HAP-1 (cell line): ENCODE measurements around the gene C2orf81.
A peak's percentile ranks its signal among the peaks of the same experiment; 100 is the strongest.
"Not testable (repeated sequence)": the region's sequence is repeated elsewhere in the genome, so short reads cannot be mapped to it uniquely, and the experiment has no call there.

ENCODE experiments used
- DNase-seq, 2 experiments: peaks; one replicate each; pipeline ENCODE4 v3.0.0-alpha.2; 2016 to 2020; ENCODE audit warnings: low spot score in 2 of 2
- H3K27me3 ChIP-seq: fragments of 250-450 bp; sonication (Bioruptor Pico); 2 replicates; pipeline ENCODE4 v1.5.1; 2020; ENCODE audit warnings: low read depth, mild to moderate bottlenecking, moderate library complexity
- H3K36me3 ChIP-seq: fragments of 250-450 bp; sonication (Bioruptor Pico); replicated peaks from 2 replicates; pipeline ENCODE4 v1.5.1; 2020; ENCODE audit warnings: mild to moderate bottlenecking
- H3K4me1 ChIP-seq: fragments of 250-450 bp; sonication (Bioruptor Pico); 2 replicates; pipeline ENCODE4 v1.5.1; 2020; ENCODE audit warnings: mild to moderate bottlenecking
- H3K4me3 ChIP-seq: fragments of 250-450 bp; sonication (Bioruptor Pico); 2 replicates; pipeline ENCODE4 v1.5.1; 2020; ENCODE audit warnings: mild to moderate bottlenecking, moderate library complexity
- H3K9me3 ChIP-seq: fragments of 250-450 bp; sonication (Bioruptor Pico); 2 replicates; pipeline ENCODE4 v1.5.1; 2020; ENCODE audit warnings: mild to moderate bottlenecking, moderate library complexity
- in situ Hi-C: fragments of 300-500 bp; cut with MboI; formaldehyde crosslinking; loops from 3 replicates; pipeline ENCODE4 v1.14.3; 2020; ENCODE audit warnings: low sequenced_read_pairs, inconsistent platforms, mixed read lengths

The C2orf81 gene

DNA sequence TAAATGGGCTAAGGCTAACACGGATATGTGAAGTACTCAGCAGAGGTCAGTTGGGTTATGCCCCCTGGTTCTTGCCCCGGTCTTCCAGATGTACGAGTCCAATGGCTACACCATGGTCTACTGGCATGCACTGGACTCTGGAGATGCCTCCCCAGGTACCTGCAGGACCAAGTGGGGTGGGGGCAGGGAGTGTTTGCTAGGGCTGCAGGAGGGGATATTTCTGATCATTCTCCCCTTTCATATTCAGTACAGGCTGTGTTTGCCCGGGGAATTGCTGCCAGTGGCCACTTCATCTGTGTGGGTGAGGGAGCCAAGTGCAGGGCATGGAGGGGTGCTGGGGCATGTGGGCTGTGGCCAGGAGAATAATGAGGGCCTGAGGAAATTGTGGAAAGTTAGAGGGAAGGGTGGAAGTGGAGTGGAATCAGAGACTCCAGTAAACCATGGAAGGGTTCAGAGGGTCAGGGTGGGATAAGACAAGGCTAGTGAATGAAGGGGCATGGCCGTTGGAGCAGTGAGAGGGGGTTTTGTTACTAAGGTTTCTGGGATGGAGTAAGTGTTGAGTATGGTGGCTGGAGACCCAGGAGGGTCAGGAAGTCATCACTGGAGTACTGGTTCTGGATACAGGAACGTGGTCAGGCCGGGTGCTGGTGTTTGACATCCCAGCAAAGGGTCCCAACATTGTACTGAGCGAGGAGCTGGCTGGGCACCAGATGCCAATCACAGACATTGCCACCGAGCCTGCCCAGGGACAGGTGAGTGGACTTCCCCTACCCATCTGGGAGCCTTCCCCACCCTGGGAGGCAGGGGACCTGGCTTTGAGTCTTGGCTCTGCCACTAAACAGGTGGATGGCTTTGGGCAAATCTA, 2.0 kb upstream of the C2orf81 start:
- peaks cover 20% of the 10 kb centered on the region for H3K36me3 ChIP-seq
- no peaks in the 10 kb centered on the region for H3K9me3 ChIP-seq
- no peaks in the 10 kb centered on the region for H3K27me3 ChIP-seq
- in situ Hi-C loops, result no loop called here
- DNase-seq, result no peak
- H3K4me1 ChIP-seq, result no peaks in the 10 kb centered on the region; the same call in 1 of the 2 replicates
- no peak overlapping the region for H3K4me3 ChIP-seq

DNA sequence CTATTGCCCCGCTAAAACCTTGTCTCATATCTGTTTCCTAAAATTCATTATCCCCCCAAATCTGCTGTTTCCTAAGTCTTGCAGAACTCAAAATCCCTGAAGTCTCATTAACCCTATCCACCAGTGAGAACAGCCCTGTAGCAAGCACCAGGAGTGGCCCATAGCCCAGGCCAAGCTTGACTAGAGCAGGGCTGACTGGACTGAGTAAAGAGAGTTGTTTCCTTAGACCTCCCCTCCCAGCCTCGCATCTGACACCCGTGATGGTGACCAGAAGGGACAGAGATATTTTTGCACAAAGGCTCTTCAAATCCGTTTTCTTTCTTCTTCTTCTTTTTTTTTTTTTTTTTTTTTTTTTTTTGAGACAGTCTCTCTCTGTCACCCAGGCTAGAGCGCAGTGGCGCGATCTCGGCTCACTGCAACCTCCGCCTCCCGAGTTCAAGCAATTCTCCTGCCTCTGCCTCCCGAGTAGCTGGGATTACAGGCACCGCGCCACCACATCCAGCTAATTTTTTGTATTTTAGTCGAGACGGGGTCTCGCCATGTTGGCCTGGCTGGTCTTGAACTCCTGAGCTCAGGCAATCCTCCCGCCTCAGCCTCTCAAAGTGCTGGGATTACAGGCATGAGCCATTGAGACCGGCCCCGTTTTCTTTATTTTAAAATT, 846 bp downstream of the C2orf81 start:
- H3K27me3 ChIP-seq, DNase-seq, H3K36me3 ChIP-seq, H3K9me3 ChIP-seq, in situ Hi-C loops, H3K4me1 ChIP-seq: not testable (repeated sequence)
- H3K4me3 ChIP-seq, result peak overlapping the region; percentile 64; the same call in 1 of the 2 replicates

DNA sequence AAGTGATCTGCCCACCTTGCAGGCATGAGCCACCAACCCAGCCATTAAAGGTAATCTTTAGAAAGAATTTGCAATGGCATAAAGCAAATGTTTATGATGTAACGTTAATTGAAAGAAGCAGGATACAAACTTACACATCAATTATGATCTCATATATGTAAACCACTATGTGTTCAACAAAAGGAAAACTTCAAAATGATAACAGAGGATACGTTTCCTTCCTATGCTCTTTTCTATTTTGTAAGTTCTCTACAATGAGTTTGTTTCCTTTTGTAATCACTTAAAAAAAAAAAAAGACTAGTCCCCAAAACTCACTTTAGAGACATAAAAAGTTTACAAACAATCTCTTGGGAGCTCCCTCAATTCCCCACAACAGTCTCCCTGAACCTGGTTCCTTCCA, 1.4 kb downstream of the C2orf81 start:
- Histone ChIP-seq H3K4me1 (no peaks in the 10 kb centered on the region; the same call in 1 of the 2 replicates), H3K9me3 (no peaks in the 10 kb centered on the region), H3K4me3 (no peak overlapping the region), H3K27me3 (no peaks in the 10 kb centered on the region), H3K36me3 (peaks cover 1% of the 10 kb centered on the region; the same call in 1 of the 2 replicates)
- no peak for DNase-seq
- in situ Hi-C loops, result no loop called here

DNA sequence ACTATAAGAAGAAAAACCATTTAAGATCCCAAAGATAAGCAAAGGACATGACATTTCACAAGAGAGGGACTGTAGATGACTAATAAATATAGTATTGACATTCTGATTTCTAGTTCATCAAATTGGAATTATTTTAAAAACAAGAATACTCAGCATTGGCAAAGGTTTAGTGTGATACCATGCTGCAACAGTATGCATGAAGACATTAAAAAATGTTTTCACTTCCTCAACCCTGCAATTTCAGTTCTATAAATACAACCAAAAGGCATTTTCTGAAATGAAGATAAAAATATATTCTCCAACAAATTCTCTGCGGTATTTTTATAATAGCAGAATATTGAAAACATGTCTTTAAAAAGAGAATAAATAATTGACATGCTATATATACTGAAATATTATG, 2.1 kb downstream of the C2orf81 start:
- no peaks in the 10 kb centered on the region for H3K9me3 ChIP-seq
- H3K4me3 ChIP-seq, result no peak overlapping the region
- no peaks in the 10 kb centered on the region for H3K36me3 ChIP-seq
- no peaks in the 10 kb centered on the region for H3K27me3 ChIP-seq
- no peak for DNase-seq
- no peaks in the 10 kb centered on the region; the same call in 1 of the 2 replicates for H3K4me1 ChIP-seq
- in situ Hi-C loops, result no loop called here

DNA sequence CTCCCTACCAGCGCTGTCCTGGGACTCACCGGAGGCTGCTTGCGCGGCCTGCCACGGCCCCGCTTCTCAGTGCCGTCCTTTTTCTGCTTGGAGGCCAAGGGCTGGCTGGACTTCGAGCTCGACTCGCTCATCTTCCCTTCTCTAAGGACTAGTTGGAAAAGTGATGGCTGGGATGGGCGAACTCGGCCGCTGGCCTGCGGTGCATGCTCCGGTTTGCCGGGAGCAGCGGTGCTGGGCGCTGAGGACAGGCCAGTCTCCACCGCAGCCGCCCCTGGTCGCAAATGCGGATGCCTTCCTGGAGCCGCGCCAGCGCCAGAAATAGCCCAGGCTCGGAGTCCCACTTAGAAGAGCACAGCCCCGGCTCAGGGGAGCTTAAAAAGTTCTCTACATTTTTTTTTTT, 3.1 kb downstream of the C2orf81 start:
- in situ Hi-C loops, result no loop called here
- Histone ChIP-seq H3K4me1 (no peaks in the 10 kb centered on the region; the same call in 1 of the 2 replicates), H3K9me3 (no peaks in the 10 kb centered on the region), H3K4me3 (no peak overlapping the region), H3K36me3 (no peaks in the 10 kb centered on the region), H3K27me3 (no peaks in the 10 kb centered on the region)
- peak in 1 of 2 experiments; percentile 38 for DNase-seq

DNA sequence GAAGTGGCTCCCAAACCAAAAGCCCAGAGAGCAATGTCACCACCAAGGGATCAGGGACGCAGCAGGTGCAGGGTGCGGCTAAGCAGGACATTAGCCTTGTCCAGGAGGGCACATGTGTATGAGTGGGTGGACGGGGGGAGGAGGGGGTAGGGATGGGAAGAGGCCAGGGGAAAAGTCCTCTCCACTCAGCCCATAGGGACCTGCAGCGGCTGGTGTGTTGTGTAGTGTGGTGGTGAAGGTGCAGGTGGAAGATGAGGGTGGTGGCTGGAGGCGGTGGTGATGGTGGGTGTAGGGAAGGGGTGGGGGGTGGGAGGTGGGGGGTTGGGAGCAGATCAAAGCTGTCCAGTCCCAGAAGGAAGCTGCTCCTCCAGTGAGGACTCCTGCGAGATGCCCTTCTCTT, 3.7 kb downstream of the C2orf81 start:
- H3K27me3 ChIP-seq, result no peaks in the 10 kb centered on the region
- in situ Hi-C loops, result no loop called here
- no peaks in the 10 kb centered on the region for H3K9me3 ChIP-seq
- no peaks in the 10 kb centered on the region for H3K36me3 ChIP-seq
- H3K4me3 ChIP-seq, result no peak overlapping the region
- no peaks in the 10 kb centered on the region; the same call in 1 of the 2 replicates for H3K4me1 ChIP-seq
- no peak for DNase-seq

DNA sequence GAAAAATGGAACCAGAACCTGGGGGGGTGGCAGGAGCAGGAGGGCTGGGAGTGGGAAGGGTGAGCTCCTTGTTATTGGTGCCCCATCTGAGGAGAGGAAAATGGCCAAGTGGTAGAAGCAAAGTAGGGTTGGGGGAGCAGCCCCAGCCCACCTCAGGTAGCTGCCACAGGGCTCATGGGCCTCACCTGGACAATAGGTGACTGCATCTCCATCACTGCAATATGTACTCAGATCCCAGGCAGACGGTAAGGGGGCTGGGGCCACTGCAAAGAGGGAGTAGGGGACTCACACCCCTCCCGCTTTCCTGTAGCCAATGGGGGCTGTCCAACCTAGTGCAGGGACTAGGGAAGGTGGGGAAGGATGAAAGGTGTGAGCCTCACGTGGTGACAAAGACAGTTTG, 4.2 kb downstream of the C2orf81 start:
- H3K4me3 ChIP-seq, result no peak overlapping the region
- H3K36me3 ChIP-seq, result no peaks in the 10 kb centered on the region
- H3K9me3 ChIP-seq, result no peaks in the 10 kb centered on the region
- no peaks in the 10 kb centered on the region for H3K27me3 ChIP-seq
- no peak for DNase-seq
- no peaks in the 10 kb centered on the region; the same call in 1 of the 2 replicates for H3K4me1 ChIP-seq
- in situ Hi-C loops, result no loop called here

DNA sequence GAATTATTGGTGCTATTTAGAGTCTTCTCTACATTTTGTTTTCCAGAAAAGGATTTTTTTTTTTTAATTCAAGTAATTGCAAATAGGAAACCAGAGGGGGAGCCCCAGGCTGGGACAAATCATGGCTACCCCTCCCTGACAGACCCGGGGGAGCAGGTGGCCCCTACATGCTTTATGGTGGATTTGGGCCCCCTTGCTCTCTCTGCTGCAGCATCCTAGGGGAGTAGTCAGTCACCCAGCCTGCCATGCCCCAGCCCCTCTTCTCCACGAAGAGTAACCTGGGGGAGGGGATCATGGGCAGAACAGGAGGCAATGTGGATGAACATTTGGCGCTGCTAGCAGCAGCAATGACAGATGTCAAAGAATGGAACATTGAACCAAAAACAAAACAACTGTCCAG, 4.6 kb downstream of the C2orf81 start:
- in situ Hi-C loops, result no loop called here
- no peak overlapping the region for H3K4me3 ChIP-seq
- DNase-seq, result no peak
- no peaks in the 10 kb centered on the region for H3K9me3 ChIP-seq
- H3K27me3 ChIP-seq, result no peaks in the 10 kb centered on the region
- H3K36me3 ChIP-seq, result no peaks in the 10 kb centered on the region
- no peaks in the 10 kb centered on the region for H3K4me1 ChIP-seq

DNA sequence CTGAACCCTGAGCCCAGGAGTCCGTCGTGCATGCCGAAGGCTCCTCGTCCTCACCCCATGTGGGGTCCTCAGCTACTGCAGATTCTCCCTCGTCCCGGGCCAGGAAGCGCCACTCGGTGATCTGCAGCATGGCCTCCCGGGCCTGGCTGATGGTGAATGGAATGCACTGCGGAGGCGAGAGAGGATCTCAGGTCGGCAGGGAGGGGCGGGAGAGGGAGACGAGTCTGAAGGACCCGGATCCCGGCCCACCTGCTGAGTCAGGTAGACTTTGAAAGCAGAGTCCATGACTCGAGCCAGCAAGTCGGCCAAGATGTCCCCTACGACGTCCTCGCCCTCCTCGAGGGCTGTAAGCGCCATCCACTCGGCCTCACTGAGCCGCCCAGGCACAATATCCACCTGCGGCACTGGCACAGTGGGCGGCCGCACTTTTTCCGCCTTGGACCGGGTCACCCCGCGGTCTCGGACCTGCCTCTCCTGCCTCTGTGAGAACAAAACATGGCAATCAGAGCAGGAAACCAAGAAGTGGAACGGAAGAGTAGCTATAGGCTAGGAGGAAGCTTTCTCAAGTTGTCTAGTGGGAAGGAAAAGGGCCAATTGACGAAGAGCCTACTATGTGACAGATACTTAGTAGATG, 5.5 kb downstream of the C2orf81 start:
- Histone ChIP-seq H3K4me1 (no peaks in the 10 kb centered on the region), H3K4me3 (no peak overlapping the region)

DNA sequence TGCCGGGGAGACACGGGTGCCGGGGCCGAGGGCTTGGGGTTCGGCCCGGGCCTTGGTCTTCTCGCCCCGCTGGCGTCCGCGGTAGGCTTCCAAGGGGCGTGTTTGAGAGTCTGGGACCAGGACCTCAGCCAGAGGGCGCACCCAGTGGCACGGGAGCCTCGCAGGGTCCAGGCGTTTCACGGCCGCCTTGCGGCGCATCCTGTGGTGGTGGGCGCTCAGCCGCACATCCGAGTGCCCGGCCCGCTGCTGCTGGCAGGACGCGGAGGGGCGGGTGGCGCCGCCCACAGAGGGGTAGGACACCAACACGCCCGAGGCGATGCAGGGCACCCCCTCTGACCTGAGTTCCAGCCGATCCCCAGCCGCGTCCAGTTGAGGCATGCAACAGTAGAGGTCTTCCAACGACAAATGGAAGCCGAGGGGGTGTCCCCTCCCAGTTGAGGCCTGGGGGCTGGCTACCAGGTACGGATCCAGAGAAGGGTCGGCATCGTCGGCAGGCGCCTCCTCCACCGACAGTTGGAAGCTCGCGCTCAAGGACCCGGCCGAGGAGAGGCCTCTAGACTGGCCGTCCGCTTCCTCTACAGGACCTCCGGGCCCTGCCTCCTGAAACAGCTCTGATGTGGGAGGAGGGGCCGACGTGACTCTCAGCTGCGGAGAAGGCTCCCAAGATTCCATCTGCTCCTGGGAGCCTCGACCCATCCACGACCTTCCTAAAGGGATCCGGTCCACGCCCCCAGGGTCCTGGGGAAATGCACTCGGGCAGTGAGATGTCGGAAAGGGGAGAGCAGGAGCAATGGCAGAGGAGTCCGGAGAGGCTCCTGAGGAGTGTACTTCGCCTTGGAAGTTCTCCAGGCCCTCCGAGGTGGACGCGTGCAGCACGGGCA, 6.3 kb downstream of the C2orf81 start:
- H3K36me3 ChIP-seq, result no peaks in the 10 kb centered on the region
- no peaks in the 10 kb centered on the region for H3K27me3 ChIP-seq
- in situ Hi-C loops, result no loop called here
- H3K4me1 ChIP-seq, result no peaks in the 10 kb centered on the region
- H3K4me3 ChIP-seq, result no peak overlapping the region
- no peak for DNase-seq
- no peaks in the 10 kb centered on the region for H3K9me3 ChIP-seq

More for the DNA sequence above, 5.5 kb downstream of the C2orf81 start:
- no peaks in the 10 kb centered on the region for H3K36me3 ChIP-seq
- no peak for DNase-seq
- H3K9me3 ChIP-seq, result no peaks in the 10 kb centered on the region
- H3K27me3 ChIP-seq, result no peaks in the 10 kb centered on the region
- in situ Hi-C loops, result no loop called here

DNA sequence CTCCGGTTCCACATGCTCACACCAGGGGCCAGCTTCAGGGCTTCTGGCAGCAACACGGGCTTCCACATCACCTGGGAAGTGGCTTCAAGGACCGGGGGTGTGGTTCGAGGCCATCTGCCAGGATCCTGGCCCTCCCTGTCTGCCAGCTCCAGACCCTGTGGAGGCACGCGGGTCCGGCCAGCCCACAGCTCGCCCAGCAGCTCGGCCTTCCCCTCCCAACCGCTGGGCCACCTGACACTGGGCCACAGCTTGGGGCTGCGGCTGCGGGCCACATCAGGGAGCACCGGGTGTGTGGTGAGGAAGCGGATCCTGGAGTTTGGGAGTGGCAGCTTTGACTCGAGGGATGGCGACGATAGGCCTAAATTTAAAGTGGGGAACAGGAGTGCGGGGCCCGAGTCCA, 7.0 kb downstream of the C2orf81 start:
- H3K4me1 ChIP-seq, result no peaks in the 10 kb centered on the region
- no peak for DNase-seq
- H3K36me3 ChIP-seq, result no peaks in the 10 kb centered on the region
- no peak overlapping the region for H3K4me3 ChIP-seq
- H3K9me3 ChIP-seq, result no peaks in the 10 kb centered on the region
- no peaks in the 10 kb centered on the region for H3K27me3 ChIP-seq
- in situ Hi-C loops, result no loop called here

DNA sequence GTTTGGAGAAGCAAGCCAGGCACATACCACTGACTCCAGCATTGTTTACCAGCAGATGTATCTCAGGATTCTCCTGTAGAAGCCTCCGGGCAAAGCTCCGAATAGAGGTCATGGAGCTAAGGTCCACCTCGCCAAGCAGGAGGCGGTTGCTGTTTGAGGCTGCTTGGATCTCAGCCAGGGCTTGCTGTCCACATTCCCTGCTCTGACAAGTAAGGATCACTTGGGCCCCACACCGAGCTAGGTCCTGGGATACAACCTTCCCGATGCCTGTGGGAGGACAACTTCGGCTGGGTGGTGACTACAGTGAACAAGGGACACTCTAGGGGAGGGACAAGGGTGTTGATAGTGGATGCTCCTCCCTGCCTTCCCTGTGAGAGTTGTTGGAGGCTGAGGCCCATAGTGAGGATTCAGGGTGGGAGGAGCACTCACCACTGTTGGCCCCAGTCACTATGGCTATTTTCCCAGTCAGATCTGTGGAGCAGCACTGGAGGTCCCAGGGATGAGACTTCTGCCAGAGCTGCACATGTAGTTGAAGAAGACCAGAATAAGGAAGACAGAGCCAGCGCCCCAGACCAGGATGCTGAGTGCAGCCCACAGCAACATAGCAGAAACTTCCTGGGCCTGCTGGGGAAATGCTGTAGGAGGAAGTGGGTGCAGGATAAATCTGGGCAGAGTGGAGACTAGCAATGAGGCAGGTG, 8.3 kb downstream of the C2orf81 start:
- no peaks in the 10 kb centered on the region for H3K9me3 ChIP-seq
- DNase-seq, result no peak
- H3K27me3 ChIP-seq, result peaks cover 4% of the 10 kb centered on the region; the same call in 1 of the 2 replicates
- H3K4me1 ChIP-seq, result no peaks in the 10 kb centered on the region
- in situ Hi-C loops, result no loop called here
- H3K36me3 ChIP-seq, result no peaks in the 10 kb centered on the region
- H3K4me3 ChIP-seq, result no peak overlapping the region

DNA sequence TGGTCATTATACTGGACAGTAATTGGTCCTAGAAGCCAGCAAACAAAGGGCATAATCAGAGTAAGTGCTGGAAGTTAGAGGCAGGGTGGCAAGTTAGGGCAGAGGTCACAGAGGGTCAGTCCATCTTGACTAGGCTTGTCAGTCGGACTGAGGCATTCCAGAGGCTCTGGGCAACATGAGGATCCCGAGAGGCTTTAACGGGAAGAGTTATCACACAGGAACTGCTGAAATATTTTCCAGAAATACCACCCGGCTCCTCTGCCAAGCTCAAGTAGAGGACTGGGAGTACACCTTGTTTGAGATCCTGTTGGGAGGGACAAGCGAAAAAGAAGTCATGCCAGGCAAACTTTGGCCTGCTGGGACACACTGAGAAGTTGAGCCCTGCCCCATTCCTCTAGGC, 13.7 kb downstream of the C2orf81 start:
- Histone ChIP-seq H3K36me3 (no peaks in the 10 kb centered on the region), H3K4me3 (no peak overlapping the region), H3K9me3 (no peaks in the 10 kb centered on the region), H3K4me1 (no peaks in the 10 kb centered on the region), H3K27me3 (peaks cover 23% of the 10 kb centered on the region)
- no peak for DNase-seq
- in situ Hi-C loops, result no loop called here
